ENCODE measurements around the gene DLG1. TPM values are rescaled to one million over a fixed set of nuclear protein-coding genes. Genes with fewer than 3 reads are reported as not detected.

Gene DLG1
- total RNA-seq, 1 donor from 2014 or later: 99.6 TPM

DNA sequence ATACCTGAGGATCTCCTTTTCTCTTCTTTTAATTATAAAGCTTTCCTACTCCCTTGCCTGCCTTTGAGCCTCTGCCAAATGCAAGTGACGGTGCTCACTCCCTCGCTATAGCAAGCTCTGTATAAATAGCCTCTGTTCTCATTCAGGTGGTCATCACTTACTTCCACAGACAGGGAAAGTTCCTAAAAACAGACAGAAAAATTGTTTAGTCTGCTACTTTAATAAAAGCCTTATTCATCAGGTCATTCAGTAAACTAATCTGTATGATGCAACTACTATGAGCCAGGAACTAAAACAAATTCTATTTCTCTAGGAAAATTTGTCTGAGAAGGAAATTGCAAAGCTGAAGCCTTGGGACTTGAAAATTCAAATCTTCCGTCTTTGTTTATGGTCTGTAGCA is 10.2 kb upstream of the DLG1 start:
- TF ChIP-seq, protein P1, sequence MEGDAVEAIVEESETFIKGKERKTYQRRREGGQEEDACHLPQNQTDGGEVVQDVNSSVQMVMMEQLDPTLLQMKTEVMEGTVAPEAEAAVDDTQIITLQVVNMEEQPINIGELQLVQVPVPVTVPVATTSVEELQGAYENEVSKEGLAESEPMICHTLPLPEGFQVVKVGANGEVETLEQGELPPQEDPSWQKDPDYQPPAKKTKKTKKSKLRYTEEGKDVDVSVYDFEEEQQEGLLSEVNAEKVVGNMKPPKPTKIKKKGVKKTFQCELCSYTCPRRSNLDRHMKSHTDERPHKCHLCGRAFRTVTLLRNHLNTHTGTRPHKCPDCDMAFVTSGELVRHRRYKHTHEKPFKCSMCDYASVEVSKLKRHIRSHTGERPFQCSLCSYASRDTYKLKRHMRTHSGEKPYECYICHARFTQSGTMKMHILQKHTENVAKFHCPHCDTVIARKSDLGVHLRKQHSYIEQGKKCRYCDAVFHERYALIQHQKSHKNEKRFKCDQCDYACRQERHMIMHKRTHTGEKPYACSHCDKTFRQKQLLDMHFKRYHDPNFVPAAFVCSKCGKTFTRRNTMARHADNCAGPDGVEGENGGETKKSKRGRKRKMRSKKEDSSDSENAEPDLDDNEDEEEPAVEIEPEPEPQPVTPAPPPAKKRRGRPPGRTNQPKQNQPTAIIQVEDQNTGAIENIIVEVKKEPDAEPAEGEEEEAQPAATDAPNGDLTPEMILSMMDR (IDR thresholded peaks at IDR 0.05; ENCODE audit: unreplicated experiment): no peak
- no peak for DNase-seq (ENCODE audit: low spot score, unreplicated experiment)
- Mint-ChIP-seq H3K9me3 (ENCODE audit: low read depth) (peaks cover 5% of the 10 kb centered on the region), H3K27me3 (peaks cover 4% of the 10 kb centered on the region), H3K36me3 (ENCODE audit: insufficient read depth) (no peaks in the 10 kb centered on the region), H3K4me3 (ENCODE audit: low read depth) (no peak overlapping the region), H3K27ac (no peak overlapping the region), H3K4me1 (ENCODE audit: low read depth) (peaks cover 11% of the 10 kb centered on the region)

DNA sequence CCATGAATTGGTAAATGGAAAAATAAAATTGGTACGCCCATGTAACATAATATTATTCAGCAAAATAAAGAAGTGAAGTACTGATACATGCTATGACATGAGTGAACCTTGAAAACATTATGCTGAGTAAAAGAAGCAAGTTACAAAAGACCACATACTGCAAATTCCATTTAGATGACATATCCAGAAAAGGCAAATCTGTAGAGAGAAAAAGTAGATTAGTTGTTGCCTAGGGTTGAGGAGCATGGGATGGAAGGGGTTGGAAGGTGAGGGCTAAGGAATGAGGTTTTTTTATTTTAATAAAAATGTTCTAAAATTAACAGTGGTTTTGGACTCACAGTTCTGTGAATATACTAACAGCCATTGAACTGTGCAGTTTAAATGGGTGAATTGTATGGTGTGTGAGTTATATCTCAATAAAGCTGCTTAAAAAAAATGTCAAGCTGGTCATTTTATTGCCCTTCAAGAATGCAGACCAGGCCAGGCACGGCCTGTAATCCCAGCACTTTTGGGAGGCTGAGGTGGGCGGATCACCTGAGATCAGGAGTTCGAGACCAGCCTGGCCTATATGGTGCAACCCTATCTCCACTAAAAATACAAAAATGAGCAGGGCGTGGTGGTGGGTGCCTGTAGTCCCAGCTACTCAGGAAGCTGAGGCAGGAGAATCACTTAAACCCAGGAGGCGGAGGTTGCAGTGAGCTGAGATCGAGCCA is 8.1 kb upstream of the DLG1 start:
- peaks cover 11% of the 10 kb centered on the region for H3K4me1 Mint-ChIP-seq (ENCODE audit: low read depth)

GRCh38 chr3:197305854-197306253 is 7.4 kb upstream of the DLG1 start:
- Mint-ChIP-seq H3K4me1 (ENCODE audit: low read depth) (peaks cover 11% of the 10 kb centered on the region), H3K27me3 (peaks cover 11% of the 10 kb centered on the region), H3K9me3 (ENCODE audit: low read depth) (no peaks in the 10 kb centered on the region), H3K36me3 (ENCODE audit: insufficient read depth) (no peaks in the 10 kb centered on the region), H3K4me3 (ENCODE audit: low read depth) (no peak overlapping the region), H3K27ac (no peak overlapping the region)
- no peak for DNase-seq (ENCODE audit: low spot score, unreplicated experiment)
- TF ChIP-seq, protein P1 (IDR thresholded peaks at IDR 0.05; ENCODE audit: unreplicated experiment): no peak

More for the DNA sequence above, 8.1 kb upstream of the DLG1 start:
- H3K9me3 Mint-ChIP-seq (ENCODE audit: low read depth): no peaks in the 10 kb centered on the region
- no peak for DNase-seq (ENCODE audit: low spot score, unreplicated experiment)
- TF ChIP-seq, protein P1 (IDR thresholded peaks at IDR 0.05; ENCODE audit: unreplicated experiment): no peak
- no peak overlapping the region for H3K27ac Mint-ChIP-seq
- peaks cover 11% of the 10 kb centered on the region for H3K27me3 Mint-ChIP-seq
- H3K4me3 Mint-ChIP-seq (ENCODE audit: low read depth): no peak overlapping the region
- H3K36me3 Mint-ChIP-seq (ENCODE audit: insufficient read depth): no peaks in the 10 kb centered on the region

GRCh38 chr3:197303452-197303851 is 5.0 kb upstream of the DLG1 start:
- Mint-ChIP-seq H3K9me3 (ENCODE audit: low read depth) (no peaks in the 10 kb centered on the region), H3K27ac (no peak overlapping the region), H3K4me1 (ENCODE audit: low read depth) (peaks cover 10% of the 10 kb centered on the region), H3K4me3 (ENCODE audit: low read depth) (no peak overlapping the region), H3K36me3 (ENCODE audit: insufficient read depth) (no peaks in the 10 kb centered on the region), H3K27me3 (peaks cover 11% of the 10 kb centered on the region)
- DNase-seq (ENCODE audit: low spot score, unreplicated experiment): no peak
- TF ChIP-seq, protein P1 (IDR thresholded peaks at IDR 0.05; ENCODE audit: unreplicated experiment): no peak

DNA sequence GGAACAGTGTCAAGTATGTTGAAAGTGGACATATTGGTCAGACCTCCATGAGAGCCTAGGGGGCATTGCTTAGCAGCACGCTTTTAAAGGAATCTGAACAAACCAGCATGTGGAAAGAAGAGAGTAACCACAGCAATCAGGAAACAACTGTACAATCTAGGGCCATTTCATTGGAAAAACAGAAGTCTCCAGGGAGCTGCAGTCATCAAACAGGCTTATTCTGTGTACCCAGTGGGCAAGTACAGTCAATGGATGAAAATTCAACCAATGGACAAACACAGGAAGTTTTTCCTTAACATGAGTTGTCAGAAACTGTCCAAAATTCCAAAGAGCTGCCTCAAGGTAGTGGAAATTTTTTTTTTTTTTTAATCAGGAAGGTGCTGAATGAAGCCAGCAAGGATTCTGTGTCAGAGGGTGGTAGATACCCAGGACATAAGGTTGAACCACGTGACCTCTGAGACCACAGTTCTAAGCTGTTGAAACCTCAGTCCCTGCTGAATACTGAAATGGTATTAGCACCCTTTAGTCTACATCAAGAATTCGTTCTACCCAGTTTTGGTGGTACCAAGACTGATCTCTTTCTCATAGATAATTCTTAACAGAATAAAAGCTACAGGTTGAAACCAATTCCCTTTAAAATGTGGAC is 4.4 kb upstream of the DLG1 start:
- TF ChIP-seq, protein P1 (IDR thresholded peaks at IDR 0.05; ENCODE audit: unreplicated experiment): no peak
- H3K36me3 Mint-ChIP-seq (ENCODE audit: insufficient read depth): no peaks in the 10 kb centered on the region
- H3K27ac Mint-ChIP-seq: no peak overlapping the region
- H3K27me3 Mint-ChIP-seq: peaks cover 11% of the 10 kb centered on the region
- no peak overlapping the region for H3K4me3 Mint-ChIP-seq (ENCODE audit: low read depth)
- H3K9me3 Mint-ChIP-seq (ENCODE audit: low read depth): no peaks in the 10 kb centered on the region
- DNase-seq (ENCODE audit: low spot score, unreplicated experiment): no peak
- H3K4me1 Mint-ChIP-seq (ENCODE audit: low read depth): peaks cover 10% of the 10 kb centered on the region
